PC-3 (cell line): ENCODE data around the gene ZNF324.
A peak's percentile ranks its signal among the peaks of the same experiment; 100 is the strongest.

Source experiments
- CTCF ChIP-seq: fragments of 300-600 bp; sonication (generic); conservative IDR thresholded peaks from 2 replicates; pipeline ENCODE4 v1.5.1; 2017; ENCODE audit warnings: antibody characterized with exemption, low read depth, mild to moderate bottlenecking, low read length
- EZH2 ChIP-seq: fragments of 300-600 bp; sonication (generic); IDR thresholded peaks from one replicate; pipeline ENCODE4 v1.6.1; 2017; ENCODE audit warnings: antibody characterized with exemption, mild to moderate bottlenecking, low read length; ENCODE audit not compliant: unreplicated experiment
- EZH2phosphoT487 ChIP-seq: fragments of 300-600 bp; sonication (generic); IDR thresholded peaks from 2 replicates; pipeline ENCODE4 v1.6.1; 2018; ENCODE audit warnings: mild to moderate bottlenecking, antibody characterized with exemption, low read length, borderline replicate concordance

GRCh38 chr19:58513694-58514563 lies 47.0 kb downstream of the ZNF324 start:
- TF ChIP-seq CTCF (peak; percentile 78), EZH2phosphoT487 (no peak), EZH2 (no peak)
